Superior temporal gyrus (tissue), 1 donor: ENCODE measurements around the gene CD300A.
A peak's percentile ranks its signal among the peaks of the same experiment; 100 is the strongest.
"Not testable (repeated sequence)": the region's sequence is repeated elsewhere in the genome, so short reads cannot be mapped to it uniquely, and the experiment has no call there.

Experiments
- DNase-seq: peaks from one replicate; pipeline ENCODE4 v3.0.0-alpha.2; 2016; ENCODE audit errors: extremely low spot score

The CD300A gene

DNA sequence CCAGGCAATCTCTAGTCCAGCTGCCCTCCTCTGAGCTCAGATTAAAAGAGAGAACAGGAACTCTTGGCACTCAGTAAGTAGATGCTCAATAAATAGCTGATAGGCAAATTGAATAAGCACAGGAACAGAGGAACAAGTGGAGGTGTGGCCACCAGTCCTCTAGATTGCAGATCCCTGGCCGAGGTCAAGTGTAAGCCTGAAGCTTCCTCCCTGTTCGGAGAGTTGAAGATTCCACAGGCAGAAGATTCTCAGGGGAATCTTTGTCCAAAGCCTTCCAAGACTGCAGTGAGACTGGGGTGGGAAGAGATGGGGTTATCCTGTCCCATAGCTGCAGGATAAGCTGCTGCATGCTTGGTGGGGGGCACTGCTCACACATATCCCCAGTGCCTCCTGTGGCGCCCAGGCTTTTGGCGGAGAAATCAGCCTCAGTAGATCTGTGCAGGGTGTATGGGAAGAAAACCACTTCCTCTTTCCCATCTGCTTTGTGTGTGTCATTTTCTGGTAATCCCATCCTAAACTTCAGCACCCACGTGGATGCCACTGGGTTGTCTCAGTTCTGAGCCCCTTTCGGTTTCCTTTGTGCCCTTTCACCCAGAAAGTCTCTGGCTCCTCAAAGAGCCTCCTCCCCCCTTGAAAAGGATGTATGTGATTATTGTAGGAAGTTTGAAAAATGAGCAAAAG lies 12.1 kb downstream of the CD300A start:
- DNase-seq, result peak; percentile 13

DNA sequence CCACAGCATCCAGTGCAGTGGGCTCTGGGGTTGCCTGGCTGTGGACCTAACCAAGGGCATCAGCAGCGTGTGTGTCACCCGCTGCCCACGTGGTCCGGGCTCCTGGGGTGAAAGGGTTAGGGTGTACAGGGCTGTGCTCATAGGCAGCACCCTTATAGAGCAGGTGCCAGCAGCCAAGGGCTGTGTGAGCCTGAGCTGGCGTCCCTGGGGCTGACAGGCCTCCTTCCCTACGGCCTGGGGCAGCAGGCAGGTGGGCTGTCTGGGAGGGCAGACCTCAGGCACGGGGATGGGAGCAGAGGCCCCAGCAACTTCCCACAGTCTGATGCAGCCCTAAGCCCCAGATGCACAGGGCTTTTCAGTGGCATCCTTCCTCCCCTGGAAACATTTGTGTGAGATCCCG lies 13.9 kb downstream of the CD300A start:
- DNase-seq, result no peak

GRCh38 chr17:74481621-74482020 lies 15.2 kb downstream of the CD300A start:
- no peak for DNase-seq

GRCh38 chr17:74484066-74484465 lies 17.6 kb downstream of the CD300A start:
- DNase-seq, result no peak

GRCh38 chr17:74485022-74485743 lies 18.7 kb downstream of the CD300A start:
- DNase-seq, result no peak

DNA sequence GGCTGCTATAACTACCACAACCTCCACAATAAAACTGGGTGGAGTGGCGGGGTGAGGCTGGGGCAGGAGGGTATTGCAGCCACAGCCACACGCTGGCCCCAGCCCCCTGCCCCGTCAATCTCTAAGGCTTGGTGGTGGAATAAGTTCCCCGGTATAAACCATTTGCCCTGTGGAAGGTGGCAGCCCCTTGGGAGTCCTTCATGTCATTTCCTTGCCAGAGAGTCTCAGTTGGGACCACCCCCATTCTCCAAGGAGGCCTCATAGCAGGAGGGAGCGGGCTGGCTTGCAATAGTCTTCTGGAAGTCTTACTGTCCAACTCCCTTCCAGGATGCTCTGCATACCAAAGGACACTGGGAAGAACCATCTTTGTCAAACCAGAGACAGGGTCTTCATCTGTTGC lies 19.4 kb downstream of the CD300A start:
- DNase-seq, result no peak

GRCh38 chr17:74488276-74488675 lies 21.8 kb downstream of the CD300A start:
- not testable (repeated sequence) for DNase-seq

DNA sequence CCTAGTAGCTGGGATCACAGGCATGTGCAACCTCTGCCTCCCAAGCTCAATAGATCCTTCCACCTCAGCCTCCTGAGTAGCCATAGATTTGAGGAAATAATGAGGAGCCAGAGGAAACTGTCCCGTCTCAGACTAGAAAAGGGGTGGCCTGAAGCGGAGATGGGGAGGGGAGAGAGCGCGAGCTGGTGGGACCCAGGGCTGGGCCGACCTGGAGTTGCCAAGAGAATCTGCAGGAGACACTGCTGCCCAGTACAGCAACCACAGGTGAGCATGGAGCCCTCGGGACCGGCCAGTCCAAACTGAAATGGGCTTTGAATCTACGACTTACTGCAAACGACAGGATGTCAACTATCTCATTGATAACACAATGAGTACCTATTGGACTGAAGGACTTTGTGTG lies 24.3 kb downstream of the CD300A start:
- DNase-seq, result no peak

DNA sequence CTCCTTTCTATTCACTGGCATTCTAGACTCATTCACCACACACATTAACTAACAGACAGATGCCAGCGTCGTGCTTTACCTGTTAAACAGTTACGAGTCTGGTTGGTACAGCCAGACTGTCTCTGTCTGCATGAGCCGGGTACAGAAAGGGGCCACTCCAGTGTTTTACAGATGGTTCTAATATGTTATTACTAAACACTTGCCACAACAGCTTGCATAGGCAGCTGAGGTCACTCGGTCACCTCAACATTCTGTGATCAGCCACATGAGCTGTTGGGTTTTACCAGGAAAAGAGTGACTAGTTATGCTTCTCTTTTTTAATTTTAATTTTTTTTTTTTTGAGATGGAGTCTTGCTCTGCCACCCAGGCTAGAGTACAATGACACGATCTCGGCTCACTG lies 25.2 kb downstream of the CD300A start:
- no peak for DNase-seq

GRCh38 chr17:74493331-74493833 lies 26.9 kb downstream of the CD300A start:
- peak; percentile 90 for DNase-seq

DNA sequence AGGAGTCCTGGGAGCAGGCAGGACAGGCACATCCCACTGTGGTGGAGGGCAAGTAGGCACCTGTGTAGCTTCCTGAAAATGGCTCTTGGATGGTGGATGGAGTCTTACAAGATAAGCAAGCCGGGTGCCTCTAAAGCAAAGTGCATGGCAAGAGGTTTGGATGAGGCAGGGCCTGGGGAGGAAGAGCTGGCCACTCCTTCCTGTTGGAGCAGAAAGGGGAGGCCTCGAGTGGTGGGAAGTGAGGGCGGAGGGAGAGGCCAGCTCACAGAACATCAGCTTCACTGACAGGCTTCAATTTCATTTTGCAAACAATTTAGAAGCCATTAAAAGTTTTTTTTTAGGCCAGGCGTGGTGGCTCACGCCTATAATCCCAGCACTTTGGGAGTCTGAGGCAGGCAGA lies 31.0 kb downstream of the CD300A start:
- DNase-seq, result no peak

DNA sequence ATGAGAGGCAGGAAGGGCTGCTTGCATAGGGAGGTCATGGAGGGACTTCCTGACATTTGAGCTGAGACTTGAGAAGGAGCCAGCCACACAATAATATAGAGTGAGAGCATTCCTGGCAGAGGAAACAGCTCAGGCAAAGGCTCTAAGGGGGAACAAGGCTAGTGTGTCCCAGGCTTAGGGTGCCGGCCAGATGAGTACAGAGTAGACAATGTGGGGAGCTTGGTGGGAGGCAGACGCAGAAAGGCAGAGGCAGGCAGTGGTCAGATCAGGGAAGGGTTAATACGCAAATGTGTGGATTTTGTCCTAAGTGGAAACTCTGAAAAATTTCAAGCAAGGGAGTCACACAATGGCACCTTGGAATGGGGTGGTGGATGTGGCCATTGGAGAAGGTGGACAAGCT lies 33.6 kb downstream of the CD300A start:
- DNase-seq, result no peak

GRCh38 chr17:74502861-74503260 lies 36.4 kb downstream of the CD300A start:
- DNase-seq, result no peak

DNA sequence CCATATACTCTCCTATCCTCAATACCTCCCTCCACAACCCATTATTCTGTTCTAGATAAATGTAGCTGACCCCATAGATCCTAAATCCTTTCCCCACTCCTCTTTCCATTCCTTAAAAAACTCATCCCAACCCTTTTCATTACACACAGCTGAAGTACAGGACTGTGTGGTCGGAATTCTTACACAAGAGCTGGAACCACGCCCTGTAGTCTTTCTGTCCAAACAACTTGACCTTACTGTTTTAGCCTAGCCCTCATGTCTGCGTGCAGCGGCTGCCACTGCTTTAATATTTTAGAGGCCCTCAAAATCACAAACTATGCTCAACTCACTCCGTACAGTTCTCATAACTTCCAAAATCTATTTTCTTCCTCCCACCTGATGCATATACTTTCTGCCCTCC lies 37.5 kb downstream of the CD300A start:
- DNase-seq, result not testable (repeated sequence)

DNA sequence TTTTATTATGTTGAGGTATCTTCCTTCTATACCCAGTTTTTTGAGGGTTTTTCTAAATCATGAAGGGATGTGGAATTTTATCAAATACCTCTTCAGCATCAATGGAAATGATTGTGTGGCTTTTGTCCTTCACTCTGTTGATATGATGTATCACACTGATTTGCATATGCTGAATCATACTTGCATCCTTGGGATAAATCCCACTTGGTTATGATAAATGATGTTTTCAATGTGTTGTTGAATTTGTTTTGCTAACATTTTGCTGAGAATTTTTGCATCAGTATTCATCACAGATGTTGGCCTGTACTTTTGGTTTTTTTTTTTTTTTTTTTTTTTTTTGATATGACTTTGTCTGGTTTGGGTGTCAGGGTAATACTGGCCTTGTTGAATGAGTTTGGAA lies 41.7 kb downstream of the CD300A start:
- no peak for DNase-seq

GRCh38 chr17:74512036-74512435 lies 45.6 kb downstream of the CD300A start:
- no peak for DNase-seq

DNA sequence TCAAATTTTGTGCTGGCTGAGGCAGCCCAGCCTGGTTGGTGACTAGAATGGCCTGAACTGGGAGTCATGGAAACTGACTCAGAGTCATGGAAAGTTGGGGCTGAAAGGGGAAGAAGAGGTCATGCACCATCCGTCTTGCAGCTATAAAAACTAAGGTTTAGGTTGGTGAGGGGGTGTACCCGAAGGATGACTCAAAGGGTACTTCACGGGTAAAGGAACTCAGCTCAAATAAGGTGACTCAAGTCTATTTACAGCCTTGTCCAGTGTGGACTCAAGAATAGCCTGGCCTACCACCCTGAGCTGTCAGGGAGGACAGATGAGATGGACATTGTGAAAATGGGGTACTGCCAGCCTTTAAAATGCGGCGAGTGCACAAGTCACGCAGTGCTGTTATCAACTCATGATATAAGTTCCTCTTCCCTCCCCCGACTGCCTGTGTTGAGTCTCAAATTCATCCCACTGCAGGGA lies 46.2 kb downstream of the CD300A start:
- DNase-seq, result no peak

- DNase-seq, result no peak
These were observed 47.7 kb downstream of the CD300A start for GRCh38 chr17:74513987-74514631.

DNA sequence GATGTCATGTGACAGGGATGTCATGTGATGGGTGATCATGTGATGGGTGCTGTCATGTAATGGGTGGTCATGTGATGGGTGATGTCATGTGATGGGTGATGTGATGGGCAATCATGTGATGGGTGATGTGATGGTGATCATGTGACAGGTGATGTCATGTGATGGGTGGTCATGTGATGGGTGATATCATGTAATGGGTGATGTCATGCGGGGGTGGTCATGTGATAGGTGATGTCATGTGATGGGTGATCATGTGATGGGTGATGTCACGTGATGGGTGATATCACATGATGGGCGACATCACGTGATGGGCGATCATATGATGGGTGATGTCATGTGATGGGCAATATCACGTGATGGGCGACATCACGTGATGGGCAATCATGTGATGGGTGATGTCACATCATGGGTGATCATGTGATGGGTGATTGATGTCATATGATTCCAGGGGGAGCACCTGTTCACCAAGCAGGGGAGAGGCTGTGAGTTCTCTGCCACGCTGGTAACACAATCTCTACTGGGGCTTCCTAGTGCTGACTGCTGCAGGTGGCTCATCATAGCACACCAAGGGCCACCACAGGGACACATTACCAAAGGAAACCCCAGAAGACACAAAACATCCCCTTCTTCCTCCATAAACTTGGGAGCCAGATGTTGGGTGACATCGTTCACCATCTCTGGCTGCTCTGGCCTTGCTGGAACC lies 48.3 kb downstream of the CD300A start:
- no peak for DNase-seq

DNA sequence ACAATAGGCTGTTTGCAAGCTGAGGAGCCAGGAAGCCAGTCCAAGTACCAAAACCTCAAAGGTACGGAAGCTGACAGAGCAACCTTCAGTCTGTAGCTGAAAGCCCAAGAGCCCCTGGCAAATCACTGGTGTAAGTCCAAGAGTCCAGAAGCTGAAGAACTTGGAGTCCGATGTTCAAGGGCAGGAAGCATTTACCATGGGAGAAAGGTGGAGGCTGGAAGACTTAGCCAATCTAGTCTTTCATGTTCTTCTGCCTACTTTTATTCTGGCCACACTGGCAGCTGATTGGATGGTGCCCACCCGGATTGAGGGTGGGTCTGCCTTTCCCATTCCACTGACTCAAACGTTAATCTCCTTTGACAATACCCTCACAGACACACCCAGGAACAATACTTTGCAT lies 49.5 kb downstream of the CD300A start:
- DNase-seq, result no peak

- DNase-seq, result no peak
These were observed 50.3 kb downstream of the CD300A start for GRCh38 chr17:74516561-74517328.
